NCI-H524 (cell line): ENCODE data around the gene FARP1.

ENCODE experiments used
- DNase-seq, 2 experiments: peaks; one replicate each; lab custom pipeline; 2025; lab: John Stamatoyannopoulos, UW

Gene FARP1

GRCh38 chr13:98173431-98174152 lies 30.7 kb downstream of the FARP1 start:
- no peak for DNase-seq

GRCh38 chr13:98174307-98174706 lies 31.4 kb downstream of the FARP1 start:
- no peak for DNase-seq

GRCh38 chr13:98175043-98175442 lies 32.1 kb downstream of the FARP1 start:
- no peak for DNase-seq

- DNase-seq = no peak
Observed at GRCh38 chr13:98175823-98176222, 32.9 kb downstream of the FARP1 start.

GRCh38 chr13:98176777-98177608 lies 34.1 kb downstream of the FARP1 start, which contains the start of gene RNF113B:
TSS of gene RNF113B (minus strand) at chr13:98177269. CDS start at chr13:98177236, 33 bp downstream.
- no peak for DNase-seq

- no peak for DNase-seq
Observed at GRCh38 chr13:98180092-98180491, 37.2 kb downstream of the FARP1 start.

- DNase-seq = no peak
Observed at GRCh38 chr13:98181111-98181815, 38.4 kb downstream of the FARP1 start.

GRCh38 chr13:98182153-98182552 lies 39.3 kb downstream of the FARP1 start:
- no peak for DNase-seq

GRCh38 chr13:98182589-98182988 lies 39.7 kb downstream of the FARP1 start:
- DNase-seq = no peak

GRCh38 chr13:98184792-98185191 lies 41.9 kb downstream of the FARP1 start:
- no peak for DNase-seq

- DNase-seq = peak in 1 of 2 experiments; percentile 54
Observed at GRCh38 chr13:98187155-98187964, 44.5 kb downstream of the FARP1 start.

- DNase-seq = no peak
Observed at GRCh38 chr13:98187965-98188261, 45.0 kb downstream of the FARP1 start.

GRCh38 chr13:98188544-98189166 lies 45.8 kb downstream of the FARP1 start:
- no peak for DNase-seq

- DNase-seq = no peak
Observed at GRCh38 chr13:98189841-98190505, 47.1 kb downstream of the FARP1 start.

- DNase-seq = no peak
Observed at GRCh38 chr13:98190889-98191444, 48.1 kb downstream of the FARP1 start.

- no peak for DNase-seq
Observed at GRCh38 chr13:98192008-98192407, 49.1 kb downstream of the FARP1 start.

- DNase-seq = no peak
Observed at GRCh38 chr13:98195054-98195791, 52.3 kb downstream of the FARP1 start.

GRCh38 chr13:98198683-98199082 lies 55.8 kb downstream of the FARP1 start:
- DNase-seq = no peak

- DNase-seq = no peak
Observed at GRCh38 chr13:98199480-98199879, 56.6 kb downstream of the FARP1 start.
